ENCODE measurements around the gene PHF20. TPM values are rescaled to one million over a fixed set of nuclear protein-coding genes. Genes with fewer than 3 reads are reported as not detected.

PHF20 gene
- total RNA-seq, 1 donor from 2014 or later = 44.6 TPM

GRCh38 chr20:35830264-35830663, 58.4 kb downstream of the PHF20 start:
- Mint-ChIP-seq H3K4me3 (ENCODE audit: unreplicated experiment) (no peak overlapping the region), H3K4me1 (ENCODE audit: low read depth) (peaks cover 37% of the 10 kb centered on the region)

GRCh38 chr20:35831029-35831428, 59.2 kb downstream of the PHF20 start:
- peaks cover 37% of the 10 kb centered on the region for H3K4me1 Mint-ChIP-seq (ENCODE audit: low read depth)
- no peak overlapping the region for H3K4me3 Mint-ChIP-seq (ENCODE audit: unreplicated experiment)
- peaks cover 6% of the 10 kb centered on the region for H3K9me3 Mint-ChIP-seq (ENCODE audit: low read depth)
- TF ChIP-seq CTCF (IDR thresholded peaks at IDR 0.05) = no peak
- H3K27me3 Mint-ChIP-seq (ENCODE audit: low read depth) = no peaks in the 10 kb centered on the region
- H3K27ac Mint-ChIP-seq (ENCODE audit: unreplicated experiment) = no peak overlapping the region
- no peak for DNase-seq (ENCODE audit: low spot score)
- H3K36me3 Mint-ChIP-seq (ENCODE audit: low read depth) = peaks cover 8% of the 10 kb centered on the region

More at GRCh38 chr20:35830264-35830663, 58.4 kb downstream of the PHF20 start:
- peaks cover 6% of the 10 kb centered on the region for H3K9me3 Mint-ChIP-seq (ENCODE audit: low read depth)
- TF ChIP-seq CTCF (IDR thresholded peaks at IDR 0.05) = no peak
- no peak overlapping the region for H3K27ac Mint-ChIP-seq (ENCODE audit: unreplicated experiment)
- peaks cover 8% of the 10 kb centered on the region for H3K36me3 Mint-ChIP-seq (ENCODE audit: low read depth)
- no peak for DNase-seq (ENCODE audit: low spot score)
- no peaks in the 10 kb centered on the region for H3K27me3 Mint-ChIP-seq (ENCODE audit: low read depth)

- Mint-ChIP-seq H3K4me1 (ENCODE audit: low read depth) (peaks cover 28% of the 10 kb centered on the region), H3K9me3 (ENCODE audit: low read depth) (peaks cover 6% of the 10 kb centered on the region), H3K4me3 (ENCODE audit: unreplicated experiment) (no peak overlapping the region), H3K27ac (ENCODE audit: unreplicated experiment) (no peak overlapping the region), H3K27me3 (ENCODE audit: low read depth) (no peaks in the 10 kb centered on the region), H3K36me3 (ENCODE audit: low read depth) (peaks cover 8% of the 10 kb centered on the region)
- DNase-seq (ENCODE audit: low spot score) = no peak
- no peak for TF ChIP-seq CTCF (IDR thresholded peaks at IDR 0.05)
Observed at GRCh38 chr20:35831971-35832370, 60.2 kb downstream of the PHF20 start.

DNA sequence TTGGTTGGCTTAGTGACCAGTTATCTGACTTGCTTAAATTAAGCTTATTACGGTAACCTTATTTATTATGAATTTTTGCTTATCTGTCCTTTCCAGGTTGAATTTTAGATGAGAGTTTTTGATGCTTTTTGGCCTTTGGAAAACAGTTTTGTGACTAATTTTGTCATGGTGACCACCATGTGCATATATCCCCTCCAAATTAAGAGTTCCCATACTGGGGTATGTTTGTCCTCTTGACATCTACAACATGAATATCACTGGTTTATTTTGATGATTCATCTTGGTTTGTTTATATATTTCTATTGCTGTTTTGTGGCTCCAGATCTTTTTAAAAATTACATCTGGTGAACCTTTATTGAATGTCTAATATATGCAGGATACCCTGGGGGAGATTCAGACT, 61.4 kb downstream of the PHF20 start:
- no peak for TF ChIP-seq CTCF (IDR thresholded peaks at IDR 0.05)
- peaks cover 29% of the 10 kb centered on the region for H3K4me1 Mint-ChIP-seq (ENCODE audit: low read depth)
- DNase-seq (ENCODE audit: low spot score) = no peak
- H3K27me3 Mint-ChIP-seq (ENCODE audit: low read depth) = no peaks in the 10 kb centered on the region
- peaks cover 6% of the 10 kb centered on the region for H3K9me3 Mint-ChIP-seq (ENCODE audit: low read depth)
- no peak overlapping the region for H3K4me3 Mint-ChIP-seq (ENCODE audit: unreplicated experiment)
- no peak overlapping the region for H3K27ac Mint-ChIP-seq (ENCODE audit: unreplicated experiment)
- peaks cover 8% of the 10 kb centered on the region for H3K36me3 Mint-ChIP-seq (ENCODE audit: low read depth)

DNA sequence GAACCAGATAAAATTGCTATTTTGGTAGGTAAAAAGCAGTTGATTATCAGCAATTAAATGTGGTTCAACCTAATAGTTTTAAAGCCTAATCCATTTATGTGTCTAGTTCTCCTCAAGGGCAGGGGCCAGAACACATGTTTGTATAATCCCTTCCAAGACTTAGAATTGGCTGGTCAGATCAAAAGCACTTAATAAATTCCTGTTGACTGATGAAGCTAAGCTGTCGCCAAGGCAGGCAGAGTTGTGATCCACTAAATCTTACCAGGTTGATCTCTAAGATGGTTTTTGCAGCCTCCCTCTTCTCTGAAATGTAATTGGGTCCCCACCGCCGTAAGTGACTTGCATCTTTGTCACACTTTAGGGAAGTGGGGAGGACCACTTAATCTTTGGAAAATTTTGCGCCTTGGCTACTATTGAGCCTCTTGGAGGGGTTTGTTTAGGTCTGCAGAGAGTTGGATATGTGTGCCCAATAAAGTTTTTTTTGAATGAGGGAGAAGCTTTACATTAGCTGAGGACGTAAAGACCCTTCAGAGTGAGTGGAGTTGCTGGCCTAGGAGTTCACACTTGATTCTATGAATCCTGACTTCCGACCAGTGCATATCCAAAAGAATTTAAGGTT, 65.9 kb downstream of the PHF20 start:
- TF ChIP-seq CTCF (IDR thresholded peaks at IDR 0.05) = no peak
- Mint-ChIP-seq H3K27me3 (ENCODE audit: low read depth) (no peaks in the 10 kb centered on the region), H3K9me3 (ENCODE audit: low read depth) (peaks cover 8% of the 10 kb centered on the region), H3K4me1 (ENCODE audit: low read depth) (peaks cover 8% of the 10 kb centered on the region), H3K36me3 (ENCODE audit: low read depth) (peaks cover 7% of the 10 kb centered on the region), H3K4me3 (ENCODE audit: unreplicated experiment) (no peak overlapping the region), H3K27ac (ENCODE audit: unreplicated experiment) (peak overlapping the region; percentile 29)
- no peak for DNase-seq (ENCODE audit: low spot score)
